HG02623 (cell line): ENCODE results near the gene FEZF2.

ENCODE experiments used
- ATAC-seq: cut with Tn5 transposase; IDR thresholded peaks from one replicate; pipeline ENCODE4 v1.9.1; 2021; ENCODE audit warnings: moderate library complexity; ENCODE audit not compliant: unreplicated experiment

Gene FEZF2

DNA sequence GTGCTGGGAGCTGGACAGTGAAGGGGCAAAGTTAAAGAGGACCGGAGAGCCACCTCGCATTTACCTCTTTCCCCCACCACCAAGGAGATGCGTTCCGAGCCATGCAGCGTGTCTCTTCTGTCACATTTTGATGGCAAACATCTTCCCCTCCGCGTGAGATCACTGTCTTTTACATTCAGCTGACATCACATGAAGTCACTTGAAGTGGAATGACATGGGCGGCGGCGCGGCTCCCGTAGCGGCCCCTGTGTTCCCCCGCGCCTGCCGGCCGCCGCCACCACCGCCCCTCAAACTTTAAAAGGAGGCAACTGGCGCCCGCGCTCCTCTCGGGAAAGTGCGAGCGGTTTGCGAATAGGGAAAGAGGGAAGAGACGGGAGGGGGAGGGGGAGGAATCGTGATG is at the start of gene FEZF2:
FEZF2 (minus strand) TSS at position 336 of the 400 bp plus-strand sequence. CDS start 682 bp downstream, outside the sequence.
- ATAC-seq: no peak

DNA sequence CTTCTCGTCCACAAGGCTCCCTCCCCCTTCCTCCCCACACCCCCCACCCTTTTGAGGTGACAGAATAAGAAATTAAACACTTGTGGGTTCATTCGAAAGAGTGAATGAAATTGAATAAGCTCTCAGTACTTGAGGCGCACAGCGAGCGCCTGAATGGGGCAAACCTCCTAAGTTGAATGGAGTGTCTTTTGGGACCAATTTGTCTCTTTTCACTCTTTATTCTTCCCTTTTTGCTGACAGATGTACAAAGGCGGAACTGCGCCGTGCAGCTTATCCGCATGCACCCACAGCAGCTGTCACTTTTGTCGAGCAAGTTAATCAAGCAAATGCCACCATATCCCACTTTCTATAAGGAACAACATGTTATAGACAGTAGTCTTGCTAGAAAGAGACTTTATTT is 47.9 kb upstream of the FEZF2 start:
- ATAC-seq: no peak

DNA sequence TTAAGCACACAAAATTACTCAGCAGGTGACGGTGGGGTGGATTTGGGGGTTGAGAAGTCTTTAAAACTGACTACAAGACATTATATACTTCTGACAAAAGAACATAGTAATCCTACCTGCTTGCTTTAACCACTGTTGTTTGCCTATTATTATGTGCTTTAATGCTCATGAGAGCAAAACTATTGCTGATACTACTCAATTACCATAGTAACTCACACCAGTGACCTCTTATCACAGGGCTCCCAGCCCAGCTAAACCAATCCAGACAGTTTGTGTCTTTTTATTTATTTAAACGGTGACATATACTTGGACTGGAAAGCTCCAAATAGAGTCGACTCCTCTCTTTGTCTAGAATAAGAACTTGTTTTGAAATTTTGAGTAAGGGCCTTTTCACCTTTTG is 42.8 kb upstream of the FEZF2 start:
- ATAC-seq: no peak

DNA sequence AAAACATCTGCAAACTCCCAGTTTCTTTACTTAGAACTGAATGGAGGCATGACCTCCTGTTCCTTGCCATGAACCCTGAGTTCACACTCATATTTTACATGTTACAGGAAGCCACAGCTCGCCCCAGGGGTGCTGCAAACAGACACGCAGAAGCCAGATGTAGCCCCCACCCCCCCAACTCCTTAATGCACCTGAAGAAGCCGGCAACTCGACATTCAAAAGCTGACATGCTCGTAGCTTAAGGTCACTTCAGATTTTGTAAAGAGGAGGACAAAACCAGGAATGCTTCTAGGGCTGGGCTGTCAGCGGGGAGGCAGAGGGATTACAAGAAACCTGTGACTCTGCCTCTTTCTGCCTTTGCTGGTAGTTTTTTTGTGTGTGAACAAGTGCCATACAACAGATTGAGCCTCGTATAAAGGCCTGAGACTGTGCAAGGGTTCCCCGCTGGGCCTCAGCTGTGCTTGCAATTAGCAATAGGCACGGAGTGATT is 42.0 kb upstream of the FEZF2 start:
- ATAC-seq: no peak

DNA sequence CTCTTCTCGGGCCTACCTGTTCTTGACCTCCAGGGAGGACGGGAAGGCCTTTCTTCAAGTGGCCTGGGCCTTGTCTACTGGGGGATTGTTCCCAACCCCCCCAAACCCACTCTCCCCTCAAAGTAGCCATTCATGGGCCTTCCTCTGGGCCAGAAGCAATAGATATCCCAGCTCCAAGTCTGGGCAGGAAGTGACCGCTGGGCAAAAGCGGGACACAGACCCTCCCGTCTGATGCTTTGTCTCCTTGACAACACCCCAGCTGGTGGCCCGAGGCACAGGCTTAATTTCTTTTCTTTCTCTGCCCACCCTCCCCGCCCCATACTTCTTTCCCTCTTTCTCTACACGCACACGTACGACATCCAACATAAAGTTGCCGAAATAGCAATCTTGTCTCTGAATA is 41.4 kb upstream of the FEZF2 start:
- ATAC-seq: no peak

DNA sequence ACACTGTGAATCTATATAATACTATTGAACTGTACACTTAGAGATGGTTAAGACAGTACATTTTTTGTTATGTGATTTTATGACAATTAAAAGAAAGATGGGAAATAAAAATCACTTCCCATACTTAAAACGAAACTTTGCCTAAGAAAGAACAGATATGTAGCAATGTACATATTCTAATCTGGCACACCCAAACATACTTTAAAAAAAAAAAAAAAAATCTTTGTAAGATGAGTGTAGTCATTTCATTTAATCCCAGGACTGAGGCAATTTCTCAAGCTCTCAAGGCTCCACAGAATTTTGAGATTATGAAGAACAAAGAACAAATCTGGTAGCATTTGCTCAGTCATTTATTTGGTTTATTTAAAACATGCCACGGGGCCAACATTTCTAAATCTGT is 40.3 kb upstream of the FEZF2 start:
- no peak for ATAC-seq

DNA sequence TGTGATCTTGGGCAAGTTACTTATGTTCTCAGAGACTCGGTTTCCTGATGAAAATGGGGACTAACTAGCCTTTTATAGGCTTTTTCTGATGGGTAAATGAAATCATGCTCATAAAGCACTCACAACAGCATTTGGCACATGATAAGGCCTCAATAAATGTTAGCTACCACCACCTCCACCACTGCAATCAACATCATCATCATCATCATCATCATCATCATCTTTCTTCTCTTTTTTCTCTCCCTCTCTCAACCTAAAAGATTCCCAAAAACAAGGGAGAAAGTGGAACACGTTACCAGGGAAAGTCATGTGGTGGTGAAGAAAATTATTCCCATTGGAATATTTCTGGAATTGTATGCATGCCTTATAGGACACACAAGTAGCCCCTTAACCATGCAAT is 33.6 kb upstream of the FEZF2 start:
- ATAC-seq: no peak

DNA sequence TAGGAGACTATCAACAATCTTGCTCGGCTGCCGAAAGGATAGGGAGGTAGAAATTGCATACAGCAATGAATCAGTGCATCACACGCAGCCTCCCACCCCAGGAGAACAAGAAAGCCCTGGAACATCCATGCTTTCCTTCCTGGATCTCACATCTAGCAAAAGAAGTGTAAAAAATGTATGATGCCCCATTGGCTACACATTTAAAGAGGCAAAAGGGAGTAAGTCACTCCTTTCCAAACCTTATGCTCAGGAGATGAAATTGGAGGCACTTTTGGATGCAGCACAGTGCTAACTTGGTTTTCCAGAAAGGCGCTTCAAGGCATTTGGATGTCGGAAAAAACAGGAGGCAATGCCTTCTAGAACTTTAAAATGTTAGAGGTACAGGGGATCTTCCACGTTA is 32.2 kb upstream of the FEZF2 start:
- no peak for ATAC-seq

DNA sequence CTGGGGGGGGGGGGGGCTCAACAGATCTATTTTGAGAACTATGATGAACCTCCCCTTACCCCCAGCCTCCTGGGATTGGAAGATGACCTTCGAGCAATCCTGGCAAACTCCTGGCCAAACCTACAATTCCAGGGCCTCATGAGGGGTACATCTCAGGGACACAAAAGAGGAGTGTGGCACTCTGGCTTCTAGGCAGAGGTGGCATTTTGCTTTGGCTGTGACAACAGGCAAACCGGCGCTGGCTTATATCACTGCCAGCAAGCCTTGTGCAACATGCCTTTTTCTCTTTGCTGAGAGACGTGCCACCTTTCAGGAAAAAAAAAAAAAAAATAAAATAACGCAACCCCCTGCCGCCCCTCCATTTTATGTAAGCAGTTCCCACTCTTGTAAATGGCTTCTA is 31.8 kb upstream of the FEZF2 start:
- no peak for ATAC-seq

DNA sequence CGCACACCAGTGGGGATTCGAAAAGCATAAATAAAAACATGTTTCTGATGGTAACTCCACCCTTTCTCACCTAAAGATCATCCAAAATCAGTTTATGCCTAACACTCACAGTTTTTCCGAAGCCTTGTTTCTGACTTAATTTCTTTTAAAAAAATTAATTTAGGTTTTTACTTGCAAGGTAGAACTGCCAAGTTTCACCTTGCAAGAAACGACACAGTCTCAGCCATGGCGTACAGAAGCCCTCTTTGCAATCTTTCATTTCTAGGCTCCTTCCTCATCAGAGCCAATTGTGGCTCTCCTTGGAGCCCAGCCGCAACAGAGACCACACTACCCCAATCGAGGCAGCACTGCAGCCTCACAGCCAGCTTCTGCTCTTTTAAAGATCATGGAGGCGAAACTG is 31.0 kb upstream of the FEZF2 start:
- no peak for ATAC-seq

DNA sequence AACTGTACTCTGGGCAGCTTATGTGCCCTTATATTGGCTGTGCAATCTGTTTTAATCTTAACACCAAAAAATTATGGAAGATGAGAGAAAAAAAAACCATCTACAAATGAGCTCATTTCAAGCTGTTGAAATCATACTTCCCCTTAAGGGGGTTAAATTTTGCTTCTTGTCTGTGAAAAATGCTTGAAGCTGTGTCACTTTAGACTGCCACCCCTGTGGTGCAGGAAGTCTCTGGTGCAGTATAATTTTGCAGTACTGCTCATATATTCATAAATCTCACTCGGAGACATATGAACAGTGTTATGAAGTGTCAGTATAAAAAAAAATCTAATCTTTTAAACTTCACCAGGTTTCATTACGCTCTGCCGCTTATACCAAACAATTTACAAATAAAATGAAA is 30.4 kb upstream of the FEZF2 start:
- ATAC-seq: no peak

DNA sequence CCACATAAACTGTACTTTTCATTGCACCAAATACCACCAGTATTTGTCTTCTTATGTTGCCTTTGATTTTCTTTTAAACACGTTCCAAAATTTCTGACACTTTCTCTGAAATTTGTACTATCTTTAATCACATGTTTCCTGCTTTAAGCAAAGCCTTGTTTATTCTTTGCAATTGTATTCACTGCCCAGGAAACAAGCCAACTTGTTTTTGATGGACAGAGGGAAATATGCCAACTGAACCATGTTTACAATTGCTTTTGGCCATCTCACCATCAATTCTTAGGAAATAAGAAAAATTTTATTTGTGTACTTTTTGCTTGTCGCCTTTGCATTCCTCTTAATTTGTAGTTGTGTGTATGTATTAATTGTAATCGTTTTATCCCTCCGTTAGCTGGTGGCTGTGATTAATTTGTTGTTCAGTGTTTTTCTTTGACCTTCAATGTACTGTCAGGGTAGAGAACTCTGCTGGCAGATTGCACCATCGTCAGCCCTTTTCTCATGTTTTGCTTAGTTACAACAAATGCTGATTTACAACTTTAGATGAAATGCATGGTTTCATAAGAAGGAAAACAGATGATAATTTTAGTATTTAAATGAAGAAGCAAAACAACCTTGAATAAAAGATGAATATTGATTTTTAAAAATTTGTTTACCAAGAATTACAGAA is 19.4 kb upstream of the FEZF2 start:
- ATAC-seq: no peak

DNA sequence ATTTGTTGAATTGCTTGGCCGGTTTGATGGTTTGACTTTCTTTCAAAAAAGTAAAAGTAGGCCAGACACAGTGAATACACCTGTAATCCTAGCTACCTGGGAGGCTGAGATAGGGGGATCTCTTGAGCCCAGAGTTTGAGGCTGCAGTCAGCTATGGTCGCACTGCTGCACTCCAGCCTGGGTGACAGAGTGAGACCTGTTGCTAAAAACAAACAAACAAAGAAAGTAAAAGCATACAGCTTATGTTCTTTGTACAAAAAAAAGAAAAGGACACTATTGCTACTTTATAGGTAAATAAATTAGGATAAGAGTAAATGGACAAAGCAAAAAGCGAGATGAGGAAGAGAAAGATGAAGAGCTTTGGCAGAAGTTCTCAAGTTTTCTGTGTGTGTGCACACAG is 13.9 kb upstream of the FEZF2 start:
- no peak for ATAC-seq

DNA sequence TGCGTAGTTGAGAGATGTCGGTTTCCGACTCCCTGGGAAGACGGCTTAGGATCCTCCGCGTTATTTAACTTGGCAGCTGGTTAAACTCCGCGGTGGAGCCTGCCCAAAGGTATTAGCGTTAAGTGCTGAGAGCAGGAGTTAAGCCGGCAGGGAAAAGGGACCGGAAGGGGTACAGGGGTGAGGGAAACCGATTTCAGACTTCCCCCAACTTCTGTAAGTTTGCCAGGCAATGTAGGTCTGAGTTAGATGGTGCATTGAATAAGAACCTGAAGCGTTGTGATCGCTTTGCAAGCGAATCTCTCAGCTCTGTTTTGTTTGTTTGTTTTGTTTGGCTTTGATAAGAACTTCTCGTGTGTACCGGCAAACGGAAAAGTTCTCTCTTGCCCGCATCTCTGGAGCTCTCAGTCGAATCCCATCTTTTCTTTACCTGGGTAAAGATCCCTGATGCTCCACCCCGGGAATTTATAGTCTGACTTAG is 6.0 kb upstream of the FEZF2 start:
- no peak for ATAC-seq

DNA sequence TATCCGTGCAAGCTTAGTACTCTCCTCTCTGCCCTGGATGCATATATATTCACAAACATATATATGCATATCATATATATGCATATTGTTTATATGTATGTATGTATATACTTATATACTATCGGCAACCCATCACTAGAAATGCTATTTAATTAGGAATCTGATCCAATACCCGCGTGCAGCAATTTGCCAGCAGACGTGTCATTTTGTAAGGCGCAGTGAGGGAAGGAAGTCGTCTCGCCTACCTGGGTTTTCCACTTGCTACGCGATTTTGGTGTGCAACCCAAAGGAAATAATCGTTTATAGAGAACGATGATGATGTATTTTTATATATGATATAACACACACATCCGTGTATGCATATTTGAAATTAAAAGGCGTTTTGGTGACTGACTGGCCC is 5.6 kb upstream of the FEZF2 start:
- ATAC-seq: no peak

DNA sequence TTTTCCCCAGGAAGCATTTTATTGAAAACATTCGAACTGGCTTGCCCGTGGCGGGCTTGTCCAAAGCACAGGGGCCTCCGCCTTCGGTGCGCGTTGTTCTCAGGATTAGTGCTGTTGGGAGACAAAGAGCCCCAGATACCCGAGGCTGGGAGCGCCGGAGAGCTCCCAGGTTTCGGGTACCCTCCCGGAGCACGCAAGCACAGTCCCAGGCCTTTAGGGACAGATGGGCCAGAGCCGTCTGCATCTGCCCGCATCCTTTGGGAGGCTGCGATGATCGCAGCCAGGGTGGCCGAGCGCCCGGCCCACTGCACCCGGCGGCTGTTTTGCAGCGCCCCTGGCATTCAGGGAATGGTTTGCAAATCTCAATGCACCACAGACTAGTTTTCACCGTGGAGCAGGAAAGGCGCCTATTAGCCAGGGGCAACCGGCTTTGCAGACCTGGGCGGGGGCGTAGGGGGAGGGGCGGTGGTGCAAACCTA is 5.0 kb upstream of the FEZF2 start:
- ATAC-seq: no peak

DNA sequence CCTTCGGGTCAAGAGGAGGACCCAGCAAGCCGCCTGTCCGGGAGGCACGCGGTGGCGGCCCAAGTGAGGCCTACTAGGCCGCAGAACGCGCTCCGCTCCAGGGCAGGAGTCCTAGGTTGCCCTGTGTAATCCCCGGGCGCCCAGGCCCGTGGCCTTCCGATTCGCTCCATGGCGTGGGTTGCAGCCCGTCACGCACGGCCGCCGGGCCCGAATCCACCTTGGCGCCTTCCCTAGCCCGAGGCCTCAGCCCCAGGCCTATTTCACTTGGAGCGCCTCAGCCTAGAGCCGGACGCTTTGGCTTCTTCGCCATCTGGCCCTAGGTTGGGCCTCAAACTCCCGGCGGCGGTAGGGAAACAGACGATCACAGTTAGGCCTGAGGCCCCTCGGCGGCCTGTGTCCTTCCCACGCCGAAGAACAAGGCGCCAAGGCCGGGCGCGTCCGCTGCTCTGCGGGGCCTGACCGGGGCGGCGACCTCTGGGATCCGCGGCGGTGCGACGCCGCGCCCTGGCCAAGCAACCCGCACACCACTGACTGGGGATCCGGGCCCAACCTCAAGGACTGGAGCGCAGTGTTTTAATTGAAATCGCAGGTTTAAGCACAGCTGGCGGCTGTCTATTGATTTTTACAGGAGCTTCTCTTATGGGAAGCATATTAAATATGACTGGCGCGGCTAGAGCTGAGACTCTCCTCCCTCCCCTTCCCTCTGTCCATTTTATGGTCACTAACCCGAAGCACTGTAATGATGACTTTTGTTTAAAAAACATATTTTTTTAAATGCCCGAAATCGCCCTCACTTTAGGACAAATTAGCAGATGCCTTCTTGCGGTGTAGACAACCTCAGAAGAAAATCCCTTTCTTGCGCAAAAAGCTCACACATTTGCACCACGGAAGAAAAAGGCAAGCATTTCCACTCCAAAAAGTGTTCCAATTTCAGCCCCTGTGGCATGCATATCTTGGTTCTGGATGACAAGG is 3.8 kb upstream of the FEZF2 start:
- no peak for ATAC-seq

DNA sequence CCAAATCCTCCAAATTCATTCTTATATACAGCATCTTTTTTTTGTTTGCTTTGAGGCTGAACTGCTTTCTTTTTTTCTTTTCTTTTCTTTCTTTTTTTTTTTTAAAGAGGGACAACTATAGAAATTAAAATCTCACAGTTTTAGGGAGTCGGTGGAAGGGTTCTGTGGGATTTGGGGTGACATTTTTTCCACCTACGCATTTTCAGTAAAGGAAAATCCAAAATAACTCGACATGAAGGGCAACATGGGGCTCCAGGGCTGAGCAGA is 3.0 kb upstream of the FEZF2 start:
- no peak for ATAC-seq

DNA sequence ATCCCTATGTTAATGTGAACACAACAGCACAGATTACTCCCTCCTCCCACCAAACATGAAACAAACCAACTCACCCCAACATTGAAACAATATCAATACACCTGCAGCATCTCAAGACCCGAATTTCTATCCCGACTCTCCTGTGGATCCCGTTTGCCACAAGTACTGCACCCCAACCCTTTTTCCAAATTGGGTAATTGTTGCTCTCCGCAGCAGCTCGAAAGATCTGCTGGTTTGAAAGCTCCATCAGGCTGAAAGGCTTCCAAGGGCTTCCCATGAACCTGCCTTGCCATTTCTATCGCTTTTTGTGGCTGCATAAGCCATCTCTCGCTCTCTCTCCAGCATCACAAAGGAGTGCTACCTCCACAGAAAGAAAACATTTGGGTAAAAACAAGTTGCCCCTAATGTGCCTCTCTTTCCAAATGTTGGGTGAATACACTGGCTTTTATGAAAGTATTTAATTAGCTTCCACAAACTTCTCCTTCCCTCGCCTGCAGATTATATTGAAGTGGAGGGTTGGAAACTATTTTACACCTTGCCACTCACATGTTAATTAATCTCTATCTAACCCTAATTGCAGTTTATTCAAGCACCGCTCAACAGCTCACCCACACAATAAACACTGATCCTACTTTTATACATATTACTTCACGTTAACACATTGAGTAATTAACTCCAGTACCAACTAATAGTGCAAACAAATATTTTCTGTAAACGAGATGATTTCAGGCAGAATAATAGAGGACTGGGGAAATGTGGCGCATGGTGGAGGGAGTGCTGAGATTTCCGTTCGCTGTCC is 2.5 kb upstream of the FEZF2 start:
- no peak for ATAC-seq

DNA sequence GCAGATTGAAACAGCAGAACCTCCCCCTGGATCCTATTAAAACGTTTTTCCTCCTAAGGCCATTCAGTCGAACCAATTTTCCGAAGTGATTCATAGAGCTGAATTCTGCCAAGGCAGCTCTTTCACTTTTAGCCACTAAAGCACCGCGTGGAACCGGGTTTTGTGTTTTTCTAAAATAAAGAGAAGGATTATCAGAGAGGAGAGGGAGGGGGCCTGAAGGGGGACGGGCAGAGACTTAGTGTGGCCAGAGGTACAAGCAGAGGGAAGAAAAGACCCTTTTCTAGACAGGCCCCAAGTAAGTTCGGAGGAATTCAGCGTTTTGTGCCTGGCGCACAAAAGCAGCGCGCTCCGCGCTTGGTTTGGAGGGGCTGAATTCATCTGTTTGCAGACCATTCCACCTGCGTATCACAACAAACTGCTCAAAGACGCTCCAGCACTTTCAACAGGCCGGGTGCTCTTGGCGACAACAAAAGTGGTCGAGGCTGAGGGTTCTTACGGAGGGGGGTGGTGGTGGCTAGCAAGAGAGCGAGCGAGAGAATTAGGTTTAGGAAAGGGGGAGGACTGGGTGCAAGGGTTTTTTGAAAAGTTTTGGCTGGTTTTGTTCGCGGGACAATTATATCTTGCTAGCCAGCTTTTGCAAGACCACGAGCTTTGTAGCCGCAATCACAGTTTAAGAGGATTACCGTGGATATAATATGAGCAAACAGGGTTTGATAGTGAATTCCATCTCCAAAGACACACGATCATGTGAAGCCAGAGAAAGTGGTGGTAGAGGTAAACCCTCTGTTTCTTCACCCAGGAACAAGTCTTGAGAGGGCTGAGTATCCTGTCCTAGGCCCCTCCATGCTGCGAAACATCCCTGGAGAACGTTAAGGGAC is 1.2 kb upstream of the FEZF2 start:
- ATAC-seq: no peak
